NCI-H2227 treated with DMSO at 0.1 percent for 48 hours (cell line): ENCODE data around the gene ETV4.

ENCODE experiments used
- DNase-seq: peaks from one replicate; lab custom pipeline; 2025; lab: John Stamatoyannopoulos, UW

Gene ETV4

GRCh38 chr17:43543771-43544575 lies 2.2 kb downstream of the ETV4 start:
- DNase-seq, result no peak

GRCh38 chr17:43543300-43543699 lies 2.8 kb downstream of the ETV4 start:
- no peak for DNase-seq

GRCh38 chr17:43542859-43543258 lies 3.3 kb downstream of the ETV4 start:
- DNase-seq, result no peak

GRCh38 chr17:43540821-43541674 lies 5.1 kb downstream of the ETV4 start:
- peak; percentile 9 for DNase-seq

- DNase-seq, result no peak
These were observed 9.7 kb downstream of the ETV4 start for GRCh38 chr17:43536236-43536992.

GRCh38 chr17:43534909-43535308 lies 11.2 kb downstream of the ETV4 start:
- no peak for DNase-seq

GRCh38 chr17:43533699-43534098 lies 12.4 kb downstream of the ETV4 start:
- no peak for DNase-seq

- no peak for DNase-seq
These were observed 13.6 kb downstream of the ETV4 start for GRCh38 chr17:43532581-43532980.

- no peak for DNase-seq
These were observed 14.2 kb downstream of the ETV4 start for GRCh38 chr17:43531955-43532354.

- DNase-seq, result no peak
These were observed 15.1 kb downstream of the ETV4 start for GRCh38 chr17:43531082-43531378.

- DNase-seq, result peak; percentile 74
These were observed 15.7 kb downstream of the ETV4 start for GRCh38 chr17:43530288-43531081.

GRCh38 chr17:43529947-43530287 lies 16.2 kb downstream of the ETV4 start:
- DNase-seq, result no peak

GRCh38 chr17:43528988-43529814 lies 16.9 kb downstream of the ETV4 start:
- DNase-seq, result no peak

GRCh38 chr17:43528319-43528987 lies 17.7 kb downstream of the ETV4 start:
- DNase-seq, result no peak

GRCh38 chr17:43526886-43527648 lies 19.1 kb downstream of the ETV4 start:
- no peak for DNase-seq

GRCh38 chr17:43524945-43525575 lies 21.1 kb downstream of the ETV4 start:
- no peak for DNase-seq

- DNase-seq, result no peak
These were observed 24.8 kb downstream of the ETV4 start for GRCh38 chr17:43521389-43521788.

GRCh38 chr17:43517615-43518386 lies 28.3 kb downstream of the ETV4 start:
- DNase-seq, result no peak
